Measurements from ENCODE around the gene SELENOT.

- TF ChIP-seq ZNF274 (IDR thresholded peaks at IDR 0.05; ENCODE audit: low read depth, low read length) (no peak), SUZ12 (IDR thresholded peaks at IDR 0.05; ENCODE audit: extremely low read depth, insufficient read depth, insufficient read length) (no peak)
Observed at GRCh38 chr3:150556792-150557191, 46.3 kb upstream of the SELENOT start.
